IPS-18a (cell line): ENCODE results near the gene TMA7B.

Experiments
- H3K27ac ChIP-seq: one replicate; pipeline ENCODE4 v1.5.1; 2013; ENCODE audit warnings: low read length
- H3K27me3 ChIP-seq: one replicate; pipeline ENCODE4 v1.6.1; 2013; ENCODE audit warnings: mild to moderate bottlenecking, low read length; ENCODE audit not compliant: control insufficient read depth, insufficient read depth
- H3K36me3 ChIP-seq: one replicate; pipeline ENCODE4 v1.6.1; 2013; ENCODE audit warnings: low read depth, low read length; ENCODE audit not compliant: control insufficient read depth
- H3K4me1 ChIP-seq: one replicate; pipeline ENCODE4 v1.6.1; 2013; ENCODE audit warnings: low read depth, low read length; ENCODE audit not compliant: control insufficient read depth
- H3K4me3 ChIP-seq: one replicate; pipeline ENCODE4 v1.5.1; 2013; ENCODE audit warnings: low read length
- H3K9ac ChIP-seq: one replicate; pipeline ENCODE4 v1.6.1; 2013; ENCODE audit warnings: mild to moderate bottlenecking, low read length, moderate library complexity
- H3K9me3 ChIP-seq: one replicate; pipeline ENCODE4 v1.6.1; 2013; ENCODE audit warnings: low read depth, low read length; ENCODE audit not compliant: control insufficient read depth

TMA7B gene

DNA sequence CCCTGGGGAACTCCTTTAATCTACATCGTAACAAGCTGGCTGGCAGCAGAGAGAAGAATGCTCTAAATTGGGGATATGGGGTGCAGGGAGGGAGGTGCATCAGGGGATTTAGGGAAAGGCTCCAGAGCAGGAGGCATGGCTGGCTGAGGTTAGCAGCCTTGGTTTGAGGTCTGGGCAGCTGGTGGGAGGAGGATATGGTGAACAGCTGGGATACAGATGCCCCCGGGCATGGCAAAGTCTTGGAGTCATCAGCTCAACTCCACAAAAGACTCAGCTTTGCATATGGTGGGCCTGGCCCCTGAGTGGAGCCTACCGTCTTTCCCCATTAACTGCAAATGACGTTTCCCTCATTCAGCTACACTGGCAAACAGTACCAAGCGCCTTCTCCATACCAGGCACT lies 40.0 kb downstream of the TMA7B start:
- Histone ChIP-seq H3K27ac (no peak overlapping the region), H3K9me3 (no peaks in the 10 kb centered on the region), H3K4me1 (peaks cover 63% of the 10 kb centered on the region), H3K9ac (no peak overlapping the region), H3K4me3 (no peak overlapping the region), H3K36me3 (no peaks in the 10 kb centered on the region), H3K27me3 (peaks cover 20% of the 10 kb centered on the region)

- H3K9me3 ChIP-seq: no peaks in the 10 kb centered on the region
- H3K4me3 ChIP-seq: no peak overlapping the region
- no peak overlapping the region for H3K9ac ChIP-seq
- H3K36me3 ChIP-seq: no peaks in the 10 kb centered on the region
- H3K27me3 ChIP-seq: peaks cover 10% of the 10 kb centered on the region
- H3K27ac ChIP-seq: no peak overlapping the region
- H3K4me1 ChIP-seq: peaks cover 57% of the 10 kb centered on the region
Observed at GRCh38 chr22:40001106-40001505, 40.9 kb downstream of the TMA7B start.

- H3K27me3 ChIP-seq: peaks cover 3% of the 10 kb centered on the region
- H3K4me3 ChIP-seq: no peak overlapping the region
- peaks cover 48% of the 10 kb centered on the region for H3K4me1 ChIP-seq
- no peaks in the 10 kb centered on the region for H3K36me3 ChIP-seq
- no peak overlapping the region for H3K27ac ChIP-seq
- no peaks in the 10 kb centered on the region for H3K9me3 ChIP-seq
- H3K9ac ChIP-seq: no peak overlapping the region
Observed at GRCh38 chr22:40001800-40002577, 41.8 kb downstream of the TMA7B start.

GRCh38 chr22:40002935-40003715 lies 42.9 kb downstream of the TMA7B start:
- Histone ChIP-seq H3K36me3 (no peaks in the 10 kb centered on the region), H3K9ac (no peak overlapping the region), H3K27ac (no peak overlapping the region)

DNA sequence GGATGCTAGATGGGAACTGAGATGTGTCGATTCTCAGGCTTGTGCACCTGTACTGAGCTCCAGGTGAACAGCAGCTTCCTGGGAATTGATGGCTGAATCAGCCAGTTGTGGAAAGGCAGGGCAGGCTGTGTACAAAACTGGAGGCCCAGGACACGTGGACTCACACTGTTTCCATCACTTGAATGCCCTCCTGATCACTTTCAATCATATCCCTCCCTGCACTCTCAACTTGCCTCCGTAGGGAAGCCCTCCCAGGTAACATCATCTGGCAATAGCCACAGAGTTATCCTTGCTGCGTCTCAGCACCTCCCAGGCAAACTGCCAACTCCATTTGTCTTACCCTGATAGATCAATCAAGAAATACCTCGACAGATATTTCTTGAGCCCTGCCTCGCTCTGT lies 44.6 kb downstream of the TMA7B start:
- H3K27me3 ChIP-seq: no peaks in the 10 kb centered on the region
- no peak overlapping the region for H3K4me3 ChIP-seq
- no peaks in the 10 kb centered on the region for H3K9me3 ChIP-seq
- no peak overlapping the region for H3K9ac ChIP-seq
- no peak overlapping the region for H3K27ac ChIP-seq
- no peaks in the 10 kb centered on the region for H3K36me3 ChIP-seq
- peaks cover 35% of the 10 kb centered on the region for H3K4me1 ChIP-seq

More at GRCh38 chr22:40002935-40003715, 42.9 kb downstream of the TMA7B start:
- Histone ChIP-seq H3K9me3 (no peaks in the 10 kb centered on the region), H3K4me3 (no peak overlapping the region), H3K4me1 (peaks cover 37% of the 10 kb centered on the region), H3K27me3 (no peaks in the 10 kb centered on the region)

- H3K27me3 ChIP-seq: peaks cover 7% of the 10 kb centered on the region
- H3K9ac ChIP-seq: no peak overlapping the region
- no peak overlapping the region for H3K27ac ChIP-seq
- H3K4me3 ChIP-seq: no peak overlapping the region
- H3K36me3 ChIP-seq: no peaks in the 10 kb centered on the region
- peaks cover 30% of the 10 kb centered on the region for H3K4me1 ChIP-seq
- H3K9me3 ChIP-seq: no peaks in the 10 kb centered on the region
Observed at GRCh38 chr22:40006641-40007040, 46.4 kb downstream of the TMA7B start.

- Histone ChIP-seq H3K27me3 (peaks cover 7% of the 10 kb centered on the region), H3K9ac (no peak overlapping the region), H3K36me3 (no peaks in the 10 kb centered on the region), H3K9me3 (no peaks in the 10 kb centered on the region), H3K4me1 (peaks cover 21% of the 10 kb centered on the region), H3K4me3 (no peak overlapping the region), H3K27ac (no peak overlapping the region)
Observed at GRCh38 chr22:40007853-40008710, 47.9 kb downstream of the TMA7B start.

GRCh38 chr22:40008726-40009291 lies 48.6 kb downstream of the TMA7B start:
- peak overlapping the region; percentile 19 for H3K4me3 ChIP-seq
- H3K9me3 ChIP-seq: no peaks in the 10 kb centered on the region
- H3K36me3 ChIP-seq: no peaks in the 10 kb centered on the region
- peaks cover 7% of the 10 kb centered on the region for H3K27me3 ChIP-seq
- no peak overlapping the region for H3K27ac ChIP-seq
- peaks cover 21% of the 10 kb centered on the region for H3K4me1 ChIP-seq
- H3K9ac ChIP-seq: no peak overlapping the region

GRCh38 chr22:40009292-40009774 lies 49.1 kb downstream of the TMA7B start:
- peaks cover 7% of the 10 kb centered on the region for H3K27me3 ChIP-seq
- H3K4me3 ChIP-seq: peak overlapping the region; percentile 19
- H3K36me3 ChIP-seq: no peaks in the 10 kb centered on the region
- H3K27ac ChIP-seq: no peak overlapping the region
- H3K9me3 ChIP-seq: no peaks in the 10 kb centered on the region
- no peak overlapping the region for H3K9ac ChIP-seq
- H3K4me1 ChIP-seq: peaks cover 21% of the 10 kb centered on the region

DNA sequence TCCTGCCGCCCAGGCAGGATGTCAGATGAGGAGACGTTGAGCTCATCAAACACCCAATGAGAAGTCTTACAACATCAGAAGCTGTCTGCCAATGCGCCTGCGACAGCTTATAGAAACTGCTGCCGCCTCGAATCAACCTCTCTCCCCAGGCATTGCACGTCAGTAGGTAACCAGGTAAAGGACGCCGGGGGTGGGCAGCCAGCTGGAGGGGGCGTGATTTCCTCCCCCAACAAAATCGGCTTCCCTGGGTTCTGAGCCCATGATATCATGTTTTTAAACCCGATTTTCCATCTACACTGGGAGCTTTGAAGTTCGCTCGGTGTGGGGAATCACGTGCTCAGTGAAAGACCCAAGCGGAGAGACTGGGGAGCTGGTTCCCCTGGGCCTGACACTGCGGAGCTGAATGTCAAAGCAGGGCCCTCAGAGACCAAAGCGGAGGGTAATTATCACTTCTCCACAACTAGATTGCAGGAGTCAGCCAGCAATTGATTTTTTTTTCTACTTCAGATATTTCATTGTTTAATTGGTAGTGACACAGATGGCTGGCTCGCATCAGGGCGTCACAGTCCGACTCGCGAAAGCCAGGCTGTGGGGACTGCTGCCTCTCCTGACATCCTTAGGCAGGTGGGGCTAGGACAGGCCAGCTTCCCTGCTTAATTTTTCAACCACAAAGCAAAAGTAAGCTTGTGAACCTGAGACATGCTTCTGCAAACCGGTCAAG lies 49.9 kb downstream of the TMA7B start:
- peak overlapping the region; percentile 19 for H3K4me3 ChIP-seq
- H3K27me3 ChIP-seq: peaks cover 7% of the 10 kb centered on the region
- H3K9me3 ChIP-seq: no peaks in the 10 kb centered on the region
- H3K9ac ChIP-seq: no peak overlapping the region
- no peaks in the 10 kb centered on the region for H3K36me3 ChIP-seq
- peaks cover 21% of the 10 kb centered on the region for H3K4me1 ChIP-seq
- H3K27ac ChIP-seq: no peak overlapping the region
